Neural cell (in vitro differentiated cells): ENCODE measurements around the gene GNG2. TPM values are rescaled to one million over a fixed set of nuclear protein-coding genes. Genes with fewer than 3 reads are reported as not detected.

Experiments used
- H2AFZ ChIP-seq: fragments of 200-600, 300-800 bp; sonication (generic), shearing (Covaris generic); 2 replicates; pipeline ENCODE4 v1.6.0; 2014; ENCODE audit warnings: low read depth, mild to moderate bottlenecking, antibody characterized with exemption, low read length, moderate library complexity
- H3F3A ChIP-seq: fragments of 200-600 bp; shearing (Covaris generic); 2 replicates; pipeline ENCODE4 v1.6.1; 2016; ENCODE audit warnings: mild to moderate bottlenecking, moderate library complexity, mixed read lengths, antibody characterized with exemption, low read length; ENCODE audit not compliant: insufficient read depth, poor library complexity, severe bottlenecking
- H3K27ac ChIP-seq: fragments of 200-600, 300-800 bp; sonication (generic), shearing (Covaris generic); 2 replicates; pipeline ENCODE4 v1.5.1; 2014; ENCODE audit warnings: mild to moderate bottlenecking, low read length, moderate library complexity
- H3K27me3 ChIP-seq: fragments of 300-800, 200-600 bp; sonication (generic), shearing (Covaris generic); 2 replicates; pipeline ENCODE4 v1.6.0; 2014; ENCODE audit warnings: mild to moderate bottlenecking, low read depth, low read length, moderate library complexity; ENCODE audit not compliant: insufficient read depth
- H3K36me3 ChIP-seq: fragments of 300-800, 200-600 bp; sonication (generic), shearing (Covaris generic); 2 replicates; pipeline ENCODE4 v1.5.1; 2014; ENCODE audit warnings: mild to moderate bottlenecking, antibody characterized with exemption, low read length, moderate library complexity; ENCODE audit not compliant: insufficient read depth
- H3K4me2 ChIP-seq: fragments of 300-800, 200-600 bp; sonication (generic), shearing (Covaris generic); 2 replicates; pipeline ENCODE4 v1.6.0; 2014; ENCODE audit warnings: mild to moderate bottlenecking, low read length
- H3K4me3 ChIP-seq: fragments of 300-800, 200-600 bp; sonication (generic), shearing (Covaris generic); 2 replicates; pipeline ENCODE4 v1.5.1; 2014; ENCODE audit warnings: mild to moderate bottlenecking, low read length, moderate library complexity
- H3K79me2 ChIP-seq: fragments of 200-600 bp; shearing (Covaris generic); replicated peaks from 2 replicates; pipeline ENCODE4 v1.6.0; 2014; ENCODE audit warnings: mild to moderate bottlenecking, low read length, moderate library complexity; ENCODE audit not compliant: insufficient read depth
- H3K9ac ChIP-seq: fragments of 300-800, 200-600 bp; sonication (generic), shearing (Covaris generic); 2 replicates; pipeline ENCODE4 v1.6.1; 2016; ENCODE audit warnings: mild to moderate bottlenecking, low read length, mixed read lengths
- H3K9me2 ChIP-seq: fragments of 200-600 bp; shearing (Covaris generic); 2 replicates; pipeline ENCODE4 v1.6.1; 2016; ENCODE audit warnings: mild to moderate bottlenecking, low read length, mixed read lengths; ENCODE audit not compliant: insufficient read depth
- H3K9me3 ChIP-seq: fragments of 200-600, 300-800 bp; sonication (generic), shearing (Covaris generic); 2 replicates; pipeline ENCODE4 v1.6.1; 2016; ENCODE audit warnings: mild to moderate bottlenecking, mixed run types, low read length, moderate library complexity, mixed read lengths
- H4K20me1 ChIP-seq: fragments of 200-600 bp; shearing (Covaris generic); 2 replicates; pipeline ENCODE4 v1.6.1; 2016; ENCODE audit warnings: mild to moderate bottlenecking, mixed run types; ENCODE audit not compliant: insufficient read depth
- CTCF ChIP-seq: fragments of 450-650 bp; IDR thresholded peaks from 2 replicates; pipeline ENCODE4 v1.5.1; 2014; ENCODE audit warnings: antibody characterized with exemption, mild to moderate bottlenecking, moderate library complexity; ENCODE audit not compliant: poor library complexity, severe bottlenecking
- EP300 ChIP-seq: fragments of 450-650 bp; conservative IDR thresholded peaks from 2 replicates; pipeline ENCODE4 v1.6.1; 2014; ENCODE audit warnings: antibody characterized with exemption, mild to moderate bottlenecking, moderate library complexity; ENCODE audit not compliant: poor library complexity, severe bottlenecking
- EZH2 ChIP-seq: fragments of 200-600, 300-800 bp; shearing (Covaris generic), sonication (generic); IDR thresholded peaks from 2 replicates; pipeline ENCODE4 v1.6.1; 2014; ENCODE audit warnings: antibody characterized with exemption, low read length, borderline replicate concordance, mild to moderate bottlenecking; ENCODE audit not compliant: insufficient read depth, poor library complexity, severe bottlenecking
- MXI1 ChIP-seq: fragments of 450-650 bp; conservative IDR thresholded peaks from 2 replicates; pipeline ENCODE4 v1.6.1; 2014; ENCODE audit warnings: antibody characterized with exemption, mild to moderate bottlenecking; ENCODE audit not compliant: poor library complexity, severe bottlenecking
- POLR2AphosphoS5 ChIP-seq: IDR thresholded peaks from 2 replicates; pipeline ENCODE4 v1.6.1; 2012
- RAD21 ChIP-seq: fragments of 450-650 bp; conservative IDR thresholded peaks from 2 replicates; pipeline ENCODE4 v1.6.1; 2014; ENCODE audit warnings: antibody characterized with exemption, mild to moderate bottlenecking, moderate library complexity
- REST ChIP-seq: IDR thresholded peaks from 2 replicates; pipeline ENCODE4 v1.6.1; 2012; ENCODE audit warnings: borderline replicate concordance
- SMC3 ChIP-seq: fragments of 450-650 bp; conservative IDR thresholded peaks from 2 replicates; pipeline ENCODE4 v1.6.1; 2014; ENCODE audit warnings: antibody characterized with exemption, mild to moderate bottlenecking, moderate library complexity; ENCODE audit not compliant: poor library complexity
- TAF1 ChIP-seq: IDR thresholded peaks from 2 replicates; pipeline ENCODE4 v1.6.1; 2012; ENCODE audit warnings: low read depth
- polyA plus RNA-seq: library from polyadenylated mRNA; depleted of rRNA; stranded (reverse); fragments of >200 nt; gene quantifications from 2 replicates; pipeline ENCODE4 v1.2.3, GENCODE V29; 2014

Gene GNG2
- polyA plus RNA-seq, 1 donor from 2014 or later: 515 TPM

- no peak for TF ChIP-seq TAF1
- no peak for TF ChIP-seq SMC3
- no peak for TF ChIP-seq RAD21
- no peak for TF ChIP-seq POLR2AphosphoS5
- no peak for TF ChIP-seq REST
- TF ChIP-seq CTCF: no peak
- TF ChIP-seq EP300: no peak
- no peak for TF ChIP-seq EZH2
- no peak for TF ChIP-seq MXI1
Measured at GRCh38 chr14:51933191-51933590, 72.8 kb downstream of the GNG2 start.

GRCh38 chr14:51938137-51938536, 77.7 kb downstream of the GNG2 start:
- no peaks in the 10 kb centered on the region for H3K9me3 ChIP-seq
- no peak overlapping the region for H3K9ac ChIP-seq
- H4K20me1 ChIP-seq: no peaks in the 10 kb centered on the region
- no peaks in the 10 kb centered on the region for H3K79me2 ChIP-seq
- no peaks in the 10 kb centered on the region for H3K36me3 ChIP-seq
- H2AFZ ChIP-seq: no peak overlapping the region
- no peak overlapping the region for H3K4me2 ChIP-seq
- no peaks in the 10 kb centered on the region for H3F3A ChIP-seq
- H3K4me3 ChIP-seq: no peak overlapping the region
- no peak overlapping the region for H3K27ac ChIP-seq
- TF ChIP-seq EP300 (no peak), TAF1 (no peak), MXI1 (no peak), EZH2 (no peak), POLR2AphosphoS5 (no peak), SMC3 (no peak), RAD21 (no peak), REST (no peak), CTCF (no peak)
- no peaks in the 10 kb centered on the region for H3K27me3 ChIP-seq
- no peaks in the 10 kb centered on the region for H3K9me2 ChIP-seq

More at GRCh38 chr14:51933191-51933590, 72.8 kb downstream of the GNG2 start:
- H2AFZ ChIP-seq: no peak overlapping the region
- no peaks in the 10 kb centered on the region for H3K27me3 ChIP-seq
- H3K4me3 ChIP-seq: no peak overlapping the region
- no peaks in the 10 kb centered on the region for H4K20me1 ChIP-seq
- no peaks in the 10 kb centered on the region for H3K36me3 ChIP-seq
- H3K9me3 ChIP-seq: no peaks in the 10 kb centered on the region
- no peaks in the 10 kb centered on the region for H3K9me2 ChIP-seq
- no peaks in the 10 kb centered on the region for H3F3A ChIP-seq
- no peaks in the 10 kb centered on the region for H3K79me2 ChIP-seq
- H3K27ac ChIP-seq: no peak overlapping the region
- H3K4me2 ChIP-seq: no peak overlapping the region
- no peak overlapping the region for H3K9ac ChIP-seq
